Aorta (tissue), 5 donors: ENCODE results near the gene ELP5. TPM values are rescaled to one million over a fixed set of nuclear protein-coding genes. Genes with fewer than 3 reads are reported as not detected.

Experiments
- ATAC-seq: fragments of 200-7000 bp; cut with Tn5 transposase; one replicate; pipeline ENCODE4 v1.9.1; 2022; ENCODE audit warnings: moderate library complexity; ENCODE audit not compliant: low FRiP score
- DNase-seq, 2 donors: peaks; one replicate each; pipeline ENCODE4 v3.0.0-alpha.2; 2020
- H3K27ac ChIP-seq, 2 donors: one replicate each; pipeline ENCODE4 v1.5.1; 2013; ENCODE audit warnings: low read length in 2 of 2, mild to moderate bottlenecking in 2 of 2, moderate library complexity in 2 of 2, control low read depth in 1 of 2, inconsistent platforms in 1 of 2, low read depth in 1 of 2
- H3K27me3 ChIP-seq, 2 donors: one replicate each; pipeline ENCODE4 v1.6.1; 2013; ENCODE audit warnings: control low read depth in 1 of 2, low read length in 1 of 2, mild to moderate bottlenecking in 1 of 2, moderate library complexity in 1 of 2; ENCODE audit not compliant: insufficient read depth in 2 of 2, control insufficient read depth in 1 of 2
- H3K36me3 ChIP-seq, 2 donors: one replicate each; pipeline ENCODE4 v1.6.1; 2013; ENCODE audit warnings: control low read depth in 1 of 2, low read length in 1 of 2, mild to moderate bottlenecking in 1 of 2; ENCODE audit not compliant: insufficient read depth in 2 of 2, control insufficient read depth in 1 of 2
- H3K4me1 ChIP-seq, 2 donors: one replicate each; pipeline ENCODE4 v1.6.1; 2013; ENCODE audit warnings: low read length in 2 of 2, control low read depth in 1 of 2, mild to moderate bottlenecking in 1 of 2, moderate library complexity in 1 of 2; ENCODE audit not compliant: insufficient read depth in 2 of 2, control insufficient read depth in 1 of 2
- H3K4me3 ChIP-seq, 2 donors: one replicate each; pipeline ENCODE4 v1.5.1; 2013; ENCODE audit warnings: low read length in 2 of 2, control low read depth in 1 of 2, mild to moderate bottlenecking in 1 of 2
- H3K9me3 ChIP-seq: one replicate; pipeline ENCODE4 v1.6.1; 2013; ENCODE audit warnings: mild to moderate bottlenecking, low read length; ENCODE audit not compliant: control insufficient read depth
- WGBS, 2 donors: extraction: QIAGEN DNeasy Blood & Tissue Kit; methylation state at CpG; one replicate each; pipeline ENCODE4 v1.1.7; 2013; 5-methylcytosine and 5-hydroxymethylcytosine counted together
- intact Hi-C, 2 donors: fragments of 100-400 bp; cut with DNase I; formaldehyde crosslinking; loops; one replicate each; pipeline versions ENCODE4 v1.14.2 to v1.15.0; 2022
- polyA plus RNA-seq, 2 donors: library from polyadenylated mRNA; stranded (reverse); fragments of 200-250 nt; gene quantifications; one replicate each; pipeline ENCODE4 v1.2.3, GENCODE V29; 2013
- total RNA-seq, 2 donors: library from RNA; stranded (reverse); fragmentation: NEBNext Ultra II Directional; extraction: Animal tissue kit (Norgen Biotek cat#: 25700); gene quantifications; one replicate each; pipeline ENCODE4 v1.2.1, GENCODE V29; 2021
- donor health status: healthy with polysubstance abuse.
- donor health status: Bipolar disorder and iron deficiency.
- donor health status: DM: no; HTN: no; CAD: no.
- donor health status: DM: no; HTN: no; CAD: no.
- donor health status: DM: yes; HTN: yes; CAD: no.

Gene ELP5
- total and polyA plus RNA-seq, 4 donors = 26.6 to 51.1 (median 28.9) TPM

DNA sequence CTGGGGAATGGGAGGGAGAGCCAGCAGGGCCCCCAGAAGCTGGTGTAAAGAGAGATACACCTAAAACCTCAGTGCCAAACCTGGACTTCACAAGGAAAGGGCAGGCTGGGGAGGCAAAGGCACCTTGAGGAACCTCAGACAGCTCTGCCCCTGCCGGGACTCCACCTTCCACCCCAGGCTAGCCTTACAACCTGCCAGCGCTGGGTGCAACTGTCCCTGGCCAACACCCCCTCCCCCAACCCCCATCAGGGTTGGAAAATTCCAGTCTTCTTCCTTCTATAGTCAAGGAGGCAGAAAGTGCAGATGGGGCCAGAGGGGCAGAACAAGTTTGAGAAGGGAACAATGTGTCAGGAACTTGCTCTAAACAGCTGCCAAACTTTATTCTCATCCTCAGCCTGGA lies 40.2 kb downstream of the ELP5 start:
- Histone ChIP-seq H3K36me3 (no peaks in the 10 kb centered on the region), H3K9me3 (no peaks in the 10 kb centered on the region), H3K27me3 (peaks cover 0 to 2% of the 10 kb centered on the region in 2 donors), H3K4me3 (no peak overlapping the region), H3K27ac (no peak overlapping the region), H3K4me1 (no peaks in the 10 kb centered on the region)
- DNase-seq = no peak
- ATAC-seq = no peak
- 70 to 83% methylated on average over 2 of the region's 2 CpGs for WGBS, 2 donors
- intact Hi-C loops = loop anchor here in 1 of 2 donors (10.0 kb wide), 1 partner anchor 247 kb away; the partner anchor contains the start of gene SLC16A11

DNA sequence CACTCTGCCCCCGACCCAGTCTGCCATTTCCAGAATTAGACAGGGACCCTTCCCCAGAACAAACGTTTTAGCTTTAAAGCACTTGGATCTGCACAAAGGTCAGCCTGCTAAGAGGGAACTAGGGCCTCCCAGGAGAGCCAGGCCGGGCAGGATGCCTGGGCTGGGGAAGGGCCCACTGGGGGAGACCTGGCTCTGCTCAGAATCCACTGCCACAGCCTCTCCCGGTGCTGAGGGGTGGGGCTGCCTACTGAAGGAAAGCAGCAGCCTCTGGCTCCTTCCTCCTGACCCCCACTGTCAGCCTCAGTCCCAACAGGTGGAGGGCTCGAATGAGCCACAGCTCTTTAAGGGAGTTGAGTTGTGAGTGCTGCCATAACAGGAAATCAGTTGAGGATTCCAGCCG lies 40.7 kb downstream of the ELP5 start:
- Histone ChIP-seq H3K36me3 (no peaks in the 10 kb centered on the region), H3K4me3 (no peak overlapping the region), H3K27me3 (peaks cover 0 to 2% of the 10 kb centered on the region in 2 donors), H3K4me1 (no peaks in the 10 kb centered on the region), H3K27ac (no peak overlapping the region), H3K9me3 (no peaks in the 10 kb centered on the region)
- intact Hi-C loops = loop anchor here in 1 of 2 donors (10.0 kb wide), 1 partner anchor 248 kb away; the partner anchor contains the start of gene SLC16A11
- no peak for DNase-seq
- ATAC-seq = no peak
- WGBS, 2 donors = 38 to 44% methylated on average over 6 of the region's 6 CpGs

- Histone ChIP-seq H3K9me3 (no peaks in the 10 kb centered on the region), H3K27ac (no peak overlapping the region), H3K27me3 (peaks cover 0 to 2% of the 10 kb centered on the region in 2 donors), H3K36me3 (no peaks in the 10 kb centered on the region), H3K4me1 (no peaks in the 10 kb centered on the region), H3K4me3 (no peak overlapping the region)
- intact Hi-C loops = loop anchor here in 1 of 2 donors (10.0 kb wide), 1 partner anchor 248 kb away; the partner anchor contains the start of gene SLC16A11
- DNase-seq (no peak), ATAC-seq (no peak)
- WGBS, 2 donors = 87 to 89% methylated on average over 11 of the region's 11 CpGs
Observed at GRCh38 chr17:7293159-7293558, 41.1 kb downstream of the ELP5 start.

GRCh38 chr17:7293816-7294613 lies 42.0 kb downstream of the ELP5 start:
- ATAC-seq (no peak), DNase-seq (no peak)
- no peaks in the 10 kb centered on the region for H3K4me1 ChIP-seq
- WGBS, 2 donors = 5 to 12% methylated on average over 27 to 75 of the region's 75 CpGs
- peak overlapping the region in 1 of 2 donors; percentile 9 for H3K4me3 ChIP-seq
- H3K9me3 ChIP-seq = no peaks in the 10 kb centered on the region
- intact Hi-C loops = loop anchor here in 1 of 2 donors (10.0 kb wide), 1 partner anchor 249 kb away; the partner anchor contains the start of gene SLC16A11
- H3K36me3 ChIP-seq = no peaks in the 10 kb centered on the region
- no peak overlapping the region for H3K27ac ChIP-seq
- H3K27me3 ChIP-seq = peaks cover 0 to 2% of the 10 kb centered on the region in 2 donors

GRCh38 chr17:7294614-7295153 lies 42.7 kb downstream of the ELP5 start, which contains the start of gene YBX2:
Gene YBX2, minus strand, starts transcription at chr17:7294639. Its CDS starts 139 bp downstream, at chr17:7294500.
- peak; percentile 67 to 85 for DNase-seq
- H3K4me1 ChIP-seq = no peaks in the 10 kb centered on the region
- ATAC-seq = peak; percentile 17
- no peaks in the 10 kb centered on the region for H3K36me3 ChIP-seq
- intact Hi-C loops = loop anchor here in 1 of 2 donors (5.0 to 10.0 kb wide), 2 partner anchors 42 to 250 kb away; partner anchors contain the start of genes CTDNEP1, ELP5 and SLC16A11
- no peak within 1 kb of the TSS for H3K27ac ChIP-seq
- H3K27me3 ChIP-seq = peaks cover 0 to 2% of the 10 kb centered on the region in 2 donors
- H3K4me3 ChIP-seq = peak within 1 kb of the TSS in 1 of 2 donors; percentile 9
- H3K9me3 ChIP-seq = no peaks in the 10 kb centered on the region
- WGBS, 2 donors = 2% methylated on average over 37 to 57 of the region's 57 CpGs

- WGBS, 2 donors = 50 to 51% methylated on average over 38 to 42 of the region's 42 CpGs
- intact Hi-C loops = loop anchor here (1.0 to 10.0 kb wide), 3 partner anchors 15 to 251 kb away; partner anchors contain the start of genes CTDNEP1 (in 1 of the 2), ELP5 (in 1 of the 2) and SLC16A11 (in 1 of the 2)
- ATAC-seq (no peak), DNase-seq (no peak)
- peaks cover 0 to 2% of the 10 kb centered on the region in 2 donors for H3K27me3 ChIP-seq
- no peak overlapping the region for H3K4me3 ChIP-seq
- H3K27ac ChIP-seq = no peak overlapping the region
- no peaks in the 10 kb centered on the region for H3K4me1 ChIP-seq
- H3K36me3 ChIP-seq = no peaks in the 10 kb centered on the region
- no peaks in the 10 kb centered on the region for H3K9me3 ChIP-seq
Observed at GRCh38 chr17:7295230-7296180, 43.5 kb downstream of the ELP5 start.

GRCh38 chr17:7296189-7296861 lies 44.3 kb downstream of the ELP5 start:
- Histone ChIP-seq H3K36me3 (no peaks in the 10 kb centered on the region), H3K4me1 (no peaks in the 10 kb centered on the region), H3K27me3 (peaks cover 0 to 2% of the 10 kb centered on the region in 2 donors), H3K4me3 (no peak overlapping the region), H3K27ac (no peak overlapping the region), H3K9me3 (no peaks in the 10 kb centered on the region)
- WGBS, 2 donors = 1 to 2% methylated on average over 51 of the region's 51 CpGs
- intact Hi-C loops = loop anchor here (1.0 to 10.0 kb wide), 3 partner anchors 16 to 252 kb away; partner anchors contain the start of genes CTDNEP1 (in 1 of the 2), ELP5 (in 1 of the 2) and SLC16A11 (in 1 of the 2)
- ATAC-seq (peak; percentile 92), DNase-seq (peak; percentile 88 to 96)
